Hepatocyte (in vitro differentiated cells): ENCODE measurements around the gene RNF152. TPM values are rescaled to one million over a fixed set of nuclear protein-coding genes. Genes with fewer than 3 reads are reported as not detected.
A peak's percentile ranks its signal among the peaks of the same experiment; 100 is the strongest.

Source experiments
- DNase-seq: peaks from one replicate; pipeline ENCODE4 v3.0.0-alpha.2; 2016; ENCODE audit warnings: low spot score
- H2AFZ ChIP-seq: fragments of 200-600 bp; sonication (generic); 2 replicates; pipeline ENCODE4 v1.6.0; 2016; ENCODE audit warnings: antibody characterized with exemption, mild to moderate bottlenecking
- H3K27ac ChIP-seq: fragments of 200-600 bp; sonication (generic); 2 replicates; pipeline ENCODE4 v1.5.1; 2016; ENCODE audit warnings: mild to moderate bottlenecking
- H3K27me3 ChIP-seq: fragments of 200-600 bp; sonication (generic); 2 replicates; pipeline ENCODE4 v1.6.1; 2016
- H3K36me3 ChIP-seq: fragments of 200-600 bp; sonication (generic); replicated peaks from 2 replicates; pipeline ENCODE4 v1.5.1; 2016; ENCODE audit warnings: low read depth; ENCODE audit not compliant: insufficient read depth
- H3K4me1 ChIP-seq: fragments of 200-600 bp; sonication (generic); 2 replicates; pipeline ENCODE4 v1.5.1; 2016; ENCODE audit warnings: mild to moderate bottlenecking, moderate library complexity; ENCODE audit not compliant: insufficient read depth
- H3K4me2 ChIP-seq: fragments of 200-600 bp; sonication (generic); 2 replicates; pipeline ENCODE4 v1.6.0; 2016
- H3K4me3 ChIP-seq: fragments of 200-600 bp; sonication (generic); 2 replicates; pipeline ENCODE4 v1.5.1; 2016; ENCODE audit warnings: mild to moderate bottlenecking
- H3K79me2 ChIP-seq: fragments of 200-600 bp; sonication (generic); 2 replicates; pipeline ENCODE4 v1.6.0; 2017; ENCODE audit warnings: mild to moderate bottlenecking
- H3K9me2 ChIP-seq: fragments of 200-600 bp; sonication (generic); replicated peaks from 2 replicates; pipeline ENCODE4 v1.6.0; 2017; ENCODE audit warnings: mild to moderate bottlenecking; ENCODE audit not compliant: insufficient read depth
- H3K9me3 ChIP-seq: fragments of 200-600 bp; sonication (generic); 2 replicates; pipeline ENCODE4 v1.5.1; 2016; ENCODE audit warnings: low read depth, mild to moderate bottlenecking
- H4K20me1 ChIP-seq: fragments of 200-600 bp; sonication (generic); 2 replicates; pipeline ENCODE4 v1.6.0; 2016; ENCODE audit warnings: mild to moderate bottlenecking; ENCODE audit not compliant: insufficient read depth, poor library complexity, severe bottlenecking
- EZH2 ChIP-seq: fragments of 200-600 bp; sonication (generic); IDR thresholded peaks from 2 replicates; pipeline ENCODE4 v1.6.1; 2016; ENCODE audit warnings: antibody characterized with exemption, mild to moderate bottlenecking, borderline replicate concordance
- EZH2phosphoT487 ChIP-seq: fragments of 200-600 bp; sonication (generic); IDR thresholded peaks from one replicate; pipeline ENCODE4 v1.6.1; 2018; ENCODE audit warnings: antibody characterized with exemption, mild to moderate bottlenecking, low read depth, moderate library complexity; ENCODE audit not compliant: unreplicated experiment, severe bottlenecking
- WGBS: methylation state at CpG from one replicate; pipeline ENCODE4 v1.1.6; 2016; ENCODE audit warnings: low lambda C conversion rate; ENCODE audit errors: missing lambda C conversion rate; 5-methylcytosine and 5-hydroxymethylcytosine counted together
- polyA plus RNA-seq: library from polyadenylated mRNA; unstranded; fragments of >200 nt; fragmentation: Nextera tagmentation; extraction: Ambion mirVana; gene quantifications from 2 replicates; pipeline ENCODE4 v1.2.1, GENCODE V29; 2016
- total RNA-seq: library from RNA; depleted of rRNA; stranded (reverse); fragments of >200 nt; gene quantifications from 2 replicates; pipeline ENCODE4 v1.2.3, GENCODE V29; 2014
- TF ChIP-seq, protein P1 (sequence below): fragments of 200-600 bp; sonication (generic); IDR thresholded peaks from 2 replicates; pipeline ENCODE4 v1.5.1; 2016; ENCODE audit warnings: antibody characterized with exemption, mild to moderate bottlenecking; ENCODE audit not compliant: poor library complexity

RNF152 gene
- total and polyA plus RNA-seq, 2 experiments from 2014 or later: 4.2 to 18.3 TPM

DNA sequence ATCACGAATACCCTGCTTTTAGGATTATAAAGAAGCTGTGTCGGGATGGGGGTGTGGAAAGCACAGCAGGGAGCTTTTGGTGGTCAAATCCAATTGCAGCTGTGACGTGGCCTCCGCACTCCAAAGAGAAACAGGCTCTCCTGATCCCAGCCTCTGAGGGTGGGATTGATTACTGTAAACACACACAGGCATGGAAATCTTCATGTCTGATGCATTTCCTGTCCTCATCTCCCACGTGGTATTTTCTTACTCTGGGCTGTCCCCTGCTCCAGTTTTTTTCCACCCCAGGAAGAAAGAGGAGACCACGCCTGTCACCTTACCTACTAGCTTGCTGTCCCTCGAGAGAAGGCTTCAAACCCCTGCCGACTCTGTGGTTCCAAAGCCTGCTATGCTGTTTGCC is 22.7 kb downstream of the RNF152 start:
- H3K27ac ChIP-seq: peak overlapping the region; percentile 84
- peak; percentile 56 for DNase-seq

DNA sequence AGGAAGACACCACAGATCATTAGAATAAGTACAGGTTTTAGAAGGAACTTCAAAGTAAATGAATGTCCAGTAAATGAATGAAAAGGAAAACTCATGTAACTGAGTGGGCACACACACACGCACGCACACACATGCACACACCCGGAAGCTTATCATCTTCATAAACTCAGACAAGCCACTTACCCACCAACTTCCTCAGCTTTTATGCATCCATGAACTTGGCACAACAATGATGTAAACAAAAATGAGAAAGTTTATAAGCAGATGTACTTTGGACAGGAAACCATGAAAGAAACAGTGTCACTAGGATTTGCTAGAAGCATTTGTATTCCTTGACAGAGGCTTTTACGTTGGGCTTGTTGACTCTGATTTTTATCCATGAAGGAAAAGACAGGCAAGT is 23.2 kb downstream of the RNF152 start:
- H3K4me2 ChIP-seq: peak overlapping the region; percentile 60
- H3K9me3 ChIP-seq: no peaks in the 10 kb centered on the region
- H3K27ac ChIP-seq: peak overlapping the region; percentile 80
- TF ChIP-seq, protein P1, sequence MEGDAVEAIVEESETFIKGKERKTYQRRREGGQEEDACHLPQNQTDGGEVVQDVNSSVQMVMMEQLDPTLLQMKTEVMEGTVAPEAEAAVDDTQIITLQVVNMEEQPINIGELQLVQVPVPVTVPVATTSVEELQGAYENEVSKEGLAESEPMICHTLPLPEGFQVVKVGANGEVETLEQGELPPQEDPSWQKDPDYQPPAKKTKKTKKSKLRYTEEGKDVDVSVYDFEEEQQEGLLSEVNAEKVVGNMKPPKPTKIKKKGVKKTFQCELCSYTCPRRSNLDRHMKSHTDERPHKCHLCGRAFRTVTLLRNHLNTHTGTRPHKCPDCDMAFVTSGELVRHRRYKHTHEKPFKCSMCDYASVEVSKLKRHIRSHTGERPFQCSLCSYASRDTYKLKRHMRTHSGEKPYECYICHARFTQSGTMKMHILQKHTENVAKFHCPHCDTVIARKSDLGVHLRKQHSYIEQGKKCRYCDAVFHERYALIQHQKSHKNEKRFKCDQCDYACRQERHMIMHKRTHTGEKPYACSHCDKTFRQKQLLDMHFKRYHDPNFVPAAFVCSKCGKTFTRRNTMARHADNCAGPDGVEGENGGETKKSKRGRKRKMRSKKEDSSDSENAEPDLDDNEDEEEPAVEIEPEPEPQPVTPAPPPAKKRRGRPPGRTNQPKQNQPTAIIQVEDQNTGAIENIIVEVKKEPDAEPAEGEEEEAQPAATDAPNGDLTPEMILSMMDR: no peak
- TF ChIP-seq EZH2phosphoT487: no peak
- no peak for TF ChIP-seq EZH2
- no peaks in the 10 kb centered on the region for H3K36me3 ChIP-seq
- no peak overlapping the region for H2AFZ ChIP-seq
- H3K27me3 ChIP-seq: no peaks in the 10 kb centered on the region
- H4K20me1 ChIP-seq: no peaks in the 10 kb centered on the region
- no peak for DNase-seq
- H3K9me2 ChIP-seq: no peaks in the 10 kb centered on the region
- no peak overlapping the region for H3K4me3 ChIP-seq
- no peaks in the 10 kb centered on the region for H3K4me1 ChIP-seq
- peaks cover 30% of the 10 kb centered on the region for H3K79me2 ChIP-seq
- WGBS: 47% methylated on average over 4 of the region's 4 CpGs

More for the DNA sequence above, 22.7 kb downstream of the RNF152 start:
- Histone ChIP-seq H3K79me2 (peaks cover 30% of the 10 kb centered on the region), H3K4me2 (peak overlapping the region; percentile 60), H3K36me3 (no peaks in the 10 kb centered on the region), H3K9me2 (no peaks in the 10 kb centered on the region), H3K4me1 (no peaks in the 10 kb centered on the region), H3K27me3 (no peaks in the 10 kb centered on the region), H2AFZ (no peak overlapping the region), H4K20me1 (no peaks in the 10 kb centered on the region), H3K9me3 (no peaks in the 10 kb centered on the region), H3K4me3 (no peak overlapping the region)
- TF ChIP-seq EZH2phosphoT487: no peak
- TF ChIP-seq EZH2: no peak
- TF ChIP-seq, protein P1: no peak
- 38% methylated on average over 8 of the region's 8 CpGs for WGBS

DNA sequence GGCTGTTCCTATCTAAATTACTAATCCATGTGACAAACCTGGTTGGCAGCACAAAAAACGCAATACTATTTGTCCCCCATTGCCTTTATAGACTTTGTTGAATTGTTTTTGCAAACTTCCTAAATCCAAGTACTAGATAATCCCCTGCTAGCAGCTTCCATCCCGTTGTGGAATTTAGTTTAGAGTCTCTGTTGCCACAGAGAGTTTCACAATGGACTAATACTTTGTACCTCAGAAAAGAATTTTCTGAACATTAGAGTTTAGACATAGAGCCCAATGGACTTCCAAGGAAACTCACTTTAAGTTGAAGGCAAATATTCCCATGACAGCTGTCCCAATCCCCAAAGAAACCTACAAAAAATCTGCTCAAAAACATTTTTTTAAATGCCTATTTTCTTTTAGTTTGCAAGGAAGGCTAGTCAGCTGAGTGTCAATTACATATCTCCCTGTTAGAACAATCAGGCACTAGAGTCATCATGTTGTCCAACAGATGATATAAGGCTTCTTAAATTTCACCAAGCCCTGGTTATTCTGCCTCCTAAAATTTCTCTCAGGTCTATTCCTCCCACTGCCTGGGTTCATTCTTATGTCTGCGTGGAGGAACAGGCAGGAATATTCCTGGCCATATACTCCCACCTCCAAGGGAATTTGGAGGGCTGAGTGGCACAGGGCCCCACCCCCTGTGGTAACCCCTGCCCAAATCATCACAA is 27.2 kb downstream of the RNF152 start:
- Histone ChIP-seq H2AFZ (no peak overlapping the region), H3K9me2 (no peaks in the 10 kb centered on the region), H3K4me1 (no peaks in the 10 kb centered on the region), H3K9me3 (no peaks in the 10 kb centered on the region), H3K36me3 (no peaks in the 10 kb centered on the region), H3K79me2 (peaks cover 18% of the 10 kb centered on the region), H3K4me3 (no peak overlapping the region), H3K27me3 (no peaks in the 10 kb centered on the region), H3K4me2 (no peak overlapping the region), H4K20me1 (no peaks in the 10 kb centered on the region), H3K27ac (no peak overlapping the region)
- WGBS: 58% methylated on average over 3 of the region's 3 CpGs
- no peak for DNase-seq
- TF ChIP-seq EZH2 (no peak), EZH2phosphoT487 (no peak)
- TF ChIP-seq, protein P1: no peak
